Adrenal gland (tissue), 5 donors: Measurements from ENCODE around the gene RBM47.

Experiments
- CTCF ChIP-seq, 6 experiments: fragments of 450-650 bp in 4 of 6; fragments of 200-600 bp in 2 of 6; sonication (generic) in 1 of 6; IDR thresholded peaks; 1 replicate in 5 of 6; 2 replicates in 1 of 6; pipeline versions ENCODE4 v1.5.1 to v1.8.0; 2016 to 2021; ENCODE audit warnings: antibody characterized with exemption in 6 of 6, mild to moderate bottlenecking in 2 of 6, moderate library complexity in 1 of 6
- POLR2A ChIP-seq, 2 donors: fragments of 450-650 bp; IDR thresholded peaks; one replicate each; pipeline ENCODE4 v1.6.1; 2017; ENCODE audit warnings: antibody characterized with exemption in 2 of 2, mild to moderate bottlenecking in 2 of 2, moderate library complexity in 1 of 2
- donor health status: DM: no; HTN: no; CAD: no.

- TF ChIP-seq CTCF (IDR thresholded peaks at IDR 0.05), result no peak
- no peak for TF ChIP-seq POLR2A (IDR thresholded peaks at IDR 0.05)
Observed at GRCh38 chr4:40406340-40406739, 223.3 kb downstream of the RBM47 start.
